G401 (cell line): ENCODE data around the gene DCLRE1B. TPM values are rescaled to one million over a fixed set of nuclear protein-coding genes. Genes with fewer than 3 reads are reported as not detected.
A peak's percentile ranks its signal among the peaks of the same experiment; 100 is the strongest.
"Not testable (repeated sequence)": the region's sequence is repeated elsewhere in the genome, so short reads cannot be mapped to it uniquely, and the experiment has no call there.

Experiments
- DNase-seq: peaks from one replicate; pipeline ENCODE4 v3.0.0-alpha.2; 2015; ENCODE audit warnings: low spot score
- in situ Hi-C: cut with HindIII; loops from 2 replicates; pipeline ENCODE4 v1.10.0; 2016; ENCODE audit warnings: low sequenced_read_pairs, mixed read lengths
- total RNA-seq: library from RNA; depleted of rRNA; stranded (reverse); fragments of >200 nt; shearing (Covaris generic); gene quantifications from 2 replicates; pipeline ENCODE4 v1.2.3, GENCODE V29; 2014; rRNA removed

The DCLRE1B gene
- total RNA-seq, 1 experiment from 2014 or later = 12.3 TPM

GRCh38 chr1:113943028-113943811 is 38.1 kb downstream of the DCLRE1B start:
- in situ Hi-C loops = no loop called here

DNA sequence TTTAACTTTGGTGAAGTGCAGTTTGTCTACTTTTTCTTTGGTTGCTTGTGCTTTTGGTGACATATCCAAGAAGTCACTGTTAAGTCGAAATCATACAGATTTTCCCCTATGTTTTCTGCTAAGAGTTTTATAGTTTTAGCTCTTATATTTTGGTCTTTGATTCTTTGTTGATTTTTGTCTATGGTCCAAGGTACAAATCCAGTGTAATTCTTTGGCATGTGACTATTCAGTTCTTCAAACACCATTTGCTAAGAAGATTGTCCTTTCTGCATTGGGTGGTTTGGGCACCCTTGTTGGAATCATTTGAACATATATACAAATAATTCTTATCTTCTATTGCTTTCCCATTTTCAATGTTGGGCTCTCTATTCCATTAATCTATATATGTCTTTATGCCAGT is 40.2 kb downstream of the DCLRE1B start:
- in situ Hi-C loops = no loop called here
- DNase-seq = no peak

More at GRCh38 chr1:113943028-113943811, 38.1 kb downstream of the DCLRE1B start:
- DNase-seq = no peak

DNA sequence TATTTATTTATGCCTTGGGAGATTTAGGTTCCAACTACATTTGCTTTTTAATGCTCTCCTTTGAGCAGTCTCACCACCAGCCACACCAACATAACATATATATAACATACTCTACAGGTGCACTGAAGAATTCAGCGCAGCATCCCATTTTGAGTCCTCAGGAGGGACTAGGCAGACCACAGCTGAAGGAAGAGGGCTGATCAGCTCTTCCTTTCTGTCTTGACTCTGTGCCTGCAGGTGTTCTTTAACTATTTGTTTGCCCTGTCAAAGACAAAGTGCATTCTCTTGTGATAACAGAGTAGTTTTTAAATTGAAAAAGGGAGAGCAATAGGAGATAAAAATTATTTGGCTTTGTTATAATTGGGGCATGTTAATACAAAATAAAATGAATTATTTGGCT is 41.0 kb downstream of the DCLRE1B start:
- no peak for DNase-seq
- in situ Hi-C loops = no loop called here

DNA sequence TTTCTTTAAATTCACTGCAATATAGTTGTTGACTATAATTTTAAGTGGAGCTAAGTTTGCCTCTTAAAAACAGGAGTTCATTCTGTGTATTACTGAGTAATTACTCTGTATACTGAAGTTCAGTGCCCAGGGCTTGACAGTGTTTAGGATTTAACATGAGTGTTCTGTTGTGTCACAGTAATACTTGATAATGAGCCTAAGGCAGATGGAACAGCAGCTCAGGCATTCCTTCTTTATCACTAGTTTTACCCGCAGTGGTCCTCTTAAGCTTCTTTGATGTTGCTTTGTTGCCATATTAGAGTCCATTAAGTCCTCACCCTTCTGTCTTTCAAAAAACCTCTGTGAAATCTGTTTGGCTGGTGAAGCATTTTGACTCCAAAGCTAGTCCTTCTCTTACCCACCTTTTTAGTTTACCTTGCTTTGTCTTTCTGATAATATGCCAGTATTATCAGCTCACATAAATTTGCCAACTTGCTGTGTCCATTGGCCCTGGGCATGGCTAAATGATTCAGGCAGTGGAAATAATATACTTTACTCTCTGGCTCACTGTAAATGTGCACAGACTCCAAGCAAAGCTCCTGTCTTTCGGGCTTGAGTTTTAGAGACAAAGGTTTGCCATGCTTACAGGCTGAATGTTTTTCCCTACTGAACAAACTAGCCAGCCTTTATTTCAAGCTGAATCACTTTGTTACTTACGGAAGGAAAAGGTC is 41.7 kb downstream of the DCLRE1B start:
- peak; percentile 38 for DNase-seq
- in situ Hi-C loops = no loop called here

DNA sequence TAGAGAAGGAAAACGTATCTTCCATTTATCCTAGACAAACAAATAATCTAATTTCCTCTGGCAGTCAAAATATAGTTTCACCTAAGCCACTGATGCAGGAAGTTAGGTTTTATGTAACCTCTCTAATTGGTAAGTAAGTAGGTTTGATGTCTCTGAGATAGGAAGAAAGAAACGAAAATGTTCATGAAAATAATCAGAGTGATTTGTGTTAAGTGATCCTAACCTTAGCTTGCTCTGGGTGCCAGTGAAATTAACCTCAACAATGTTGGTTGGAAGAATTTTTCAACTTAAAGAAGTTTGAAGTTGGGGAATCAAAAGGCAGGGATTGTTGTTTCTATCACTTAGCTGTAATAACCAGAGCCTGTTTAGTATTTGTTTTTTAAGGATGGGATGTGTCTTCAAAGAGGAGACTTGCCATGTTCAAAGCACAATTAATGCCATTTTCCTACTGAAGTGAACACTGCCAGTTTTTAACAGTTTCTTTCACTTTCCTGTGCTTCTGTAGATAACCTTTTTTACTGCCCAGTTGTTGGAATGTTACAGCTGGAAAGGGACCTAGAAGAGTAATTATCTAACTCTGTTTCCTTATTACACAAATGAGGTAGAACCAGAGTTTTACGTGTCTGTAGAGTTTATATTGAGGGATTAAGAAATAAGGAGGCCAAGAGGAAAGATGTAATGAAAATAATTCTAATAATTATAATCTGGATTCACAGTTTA is 42.4 kb downstream of the DCLRE1B start:
- DNase-seq = no peak
- in situ Hi-C loops = no loop called here

GRCh38 chr1:113948151-113948550 is 43.0 kb downstream of the DCLRE1B start:
- in situ Hi-C loops, DNase-seq: not testable (repeated sequence)

DNA sequence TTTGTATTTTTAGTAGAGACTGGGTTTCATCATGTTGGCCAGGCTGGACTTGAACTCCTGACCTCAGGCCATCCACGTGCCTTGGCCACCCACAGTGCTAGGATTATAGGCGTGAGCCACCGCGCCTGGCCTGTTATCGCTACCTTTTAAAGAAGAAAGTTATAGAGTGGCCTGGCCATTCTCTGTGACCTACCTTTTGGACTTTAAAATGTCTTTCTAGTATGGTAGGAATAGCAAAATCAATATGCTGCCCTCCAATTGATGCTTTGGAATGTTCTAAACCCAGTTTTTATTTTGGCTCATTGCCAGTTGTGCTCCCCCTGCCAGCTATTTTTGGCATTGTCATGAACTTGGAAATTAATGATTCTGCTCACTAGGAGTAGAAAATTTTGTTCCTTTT is 43.9 kb downstream of the DCLRE1B start:
- in situ Hi-C loops = no loop called here
- no peak for DNase-seq

DNA sequence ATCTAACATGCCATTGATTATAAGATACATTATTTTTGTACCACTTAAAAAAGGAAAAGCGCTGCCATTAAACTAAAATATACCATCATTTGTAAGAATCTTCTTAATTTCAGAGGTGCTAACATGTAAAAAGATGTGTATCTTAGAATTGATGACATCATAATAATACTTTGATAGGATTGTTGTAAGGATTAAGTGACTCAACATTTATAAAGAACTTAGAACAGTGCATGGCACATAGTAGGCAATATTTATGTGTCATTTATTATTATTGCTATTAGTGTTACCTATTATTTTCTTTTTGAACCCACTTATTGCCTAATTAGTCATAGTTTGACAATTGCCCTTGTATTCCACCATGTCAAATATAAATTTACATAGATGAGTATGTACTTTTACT is 45.8 kb downstream of the DCLRE1B start:
- DNase-seq = no peak
- in situ Hi-C loops = no loop called here

GRCh38 chr1:113951719-113952118 is 46.6 kb downstream of the DCLRE1B start:
- in situ Hi-C loops = no loop called here
- no peak for DNase-seq

- no peak for DNase-seq
- in situ Hi-C loops = no loop called here
These were observed 52.9 kb downstream of the DCLRE1B start for GRCh38 chr1:113957984-113958383.

- in situ Hi-C loops = no loop called here
- DNase-seq = no peak
These were observed 53.6 kb downstream of the DCLRE1B start for GRCh38 chr1:113958691-113959090.

DNA sequence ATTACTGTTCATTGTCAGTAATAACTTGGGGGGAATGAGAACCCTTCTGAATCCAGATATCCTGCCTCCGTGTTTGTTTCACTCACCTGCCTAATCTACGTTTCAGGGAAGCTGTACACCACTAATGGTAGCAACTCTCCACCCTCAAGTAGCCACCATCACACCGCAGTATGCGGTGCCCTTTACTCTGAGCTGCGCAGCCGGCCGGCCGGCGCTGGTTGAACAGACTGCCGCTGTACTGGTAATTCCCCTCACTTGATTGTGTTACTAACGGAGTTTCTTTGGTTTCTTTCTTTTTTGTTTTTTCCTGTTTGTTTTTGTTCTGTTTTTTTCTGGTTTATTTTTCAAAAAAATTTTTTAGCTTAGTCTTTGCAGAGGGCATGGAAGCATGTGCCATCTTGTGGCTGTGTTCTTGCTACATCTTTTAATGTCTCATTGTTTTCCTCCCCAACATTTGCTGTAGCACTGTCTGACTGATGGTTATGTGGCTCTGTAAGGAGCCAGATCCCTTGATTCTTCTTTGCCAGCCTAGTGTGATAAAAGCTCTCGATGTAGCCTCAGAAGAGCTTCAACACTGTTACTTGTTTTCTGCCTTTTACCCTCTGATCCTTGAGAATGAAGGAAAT is 58.3 kb downstream of the DCLRE1B start:
- no peak for DNase-seq
- in situ Hi-C loops = no loop called here

Other genes starting within 250 kb of the DCLRE1B start
- gene PHTF1, start 145.8 kb upstream of the DCLRE1B start, total RNA-seq = 15.5 and 27.1 TPM in 2 replicates
- gene RSBN1, start 92.8 kb upstream of the DCLRE1B start, total RNA-seq = 7.4 and 13.6 TPM in 2 replicates
- gene PTPN22, start 33.6 kb upstream of the DCLRE1B start, total RNA-seq = not detected in 2 replicates
- 0.64 TPM in 1 of 2 replicates, not detected in the other for gene BCL2L15, start 17.7 kb upstream of the DCLRE1B start, total RNA-seq
- 4.1 and 5.6 TPM in 2 replicates for gene AP4B1, start 527 bp upstream of the DCLRE1B start, total RNA-seq
- 11.3 and 13.1 TPM in 2 replicates for gene HIPK1, start 24.0 kb downstream of the DCLRE1B start, total RNA-seq
- 0.31 and 0.49 TPM in 2 replicates for gene OLFML3, start 74.1 kb downstream of the DCLRE1B start, total RNA-seq
- not detected in 2 replicates for gene SYT6, start 248.5 kb downstream of the DCLRE1B start, total RNA-seq